GM12878 (cell line): ENCODE measurements around the gene CST6. TPM values are rescaled to one million over a fixed set of nuclear protein-coding genes. Genes with fewer than 3 reads are reported as not detected.

Source experiments
- ATAC-seq: fragments of 200-7000 bp; cut with Tn5 transposase; 3 replicates; pipeline ENCODE4 v1.9.1; 2020; ENCODE audit warnings: mild to moderate bottlenecking, moderate library complexity
- BruUV-seq: library from RNA; stranded (reverse); fragments of 400-500 nt; replicated peaks from 2 replicates; lab custom pipeline; 2021; lab: Mats Ljungman, UMichigan
- CTCF ChIA-PET: fragments of 300-600 bp; sonication (Branson Sonifier 250); formaldehyde crosslinking; extraction: SDS; loops from one replicate; lab custom pipeline; 2021; ENCODE audit warnings: inconsistent platforms; lab: Yijun Ruan, JAX
- POLR2A ChIA-PET: fragments of 350-600 bp; formaldehyde crosslinking; extraction: SDS; loops from one replicate; lab custom pipeline; 2021; ENCODE audit warnings: inconsistent platforms; lab: Charles Lee
- RAD21 ChIA-PET: fragments of 300-600 bp; sonication (Branson Sonifier 250); formaldehyde crosslinking; loops from one replicate; lab custom pipeline; 2023; ENCODE audit warnings: antibody characterized with exemption; ENCODE audit not compliant: unreplicated experiment; lab: Charles Lee
- SMC1A ChIA-PET: fragments of 300-600 bp; sonication (Branson Sonifier 250); formaldehyde crosslinking; loops from one replicate; lab custom pipeline; 2023; ENCODE audit not compliant: unreplicated experiment, uncharacterized antibody; lab: Charles Lee
- DNase-seq: peaks from one replicate; pipeline ENCODE4 v3.0.0-alpha.2; 2011; ENCODE audit warnings: low read depth, low spot score
- FAIRE-seq: peaks from 3 replicates; lab custom pipeline; 2011; peaks lifted over from hg19 to GRCh38; lab: Jason Lieb, UNC
- H2AFZ ChIP-seq: 2 replicates; pipeline ENCODE4 v1.6.0; 2011; ENCODE audit warnings: low read depth, low read length, control low read depth; ENCODE audit not compliant: control insufficient read depth
- H3K27ac ChIP-seq: 2 replicates; pipeline ENCODE4 v1.5.1; 2011; ENCODE audit warnings: control low read depth; ENCODE audit not compliant: control insufficient read depth, insufficient read depth
- H3K27me3 ChIP-seq, 2 experiments: replicated peaks in 1 of 2; 2 replicates each; pipeline versions ENCODE4 v1.6.0 to v1.6.1; 2011; ENCODE audit warnings: low read length in 1 of 2; ENCODE audit not compliant: control insufficient read depth in 2 of 2, insufficient read depth in 2 of 2
- H3K36me3 ChIP-seq, 2 experiments: 2 replicates each; pipeline ENCODE4 v1.5.1; 2011; ENCODE audit warnings: low read length in 1 of 2; ENCODE audit not compliant: control insufficient read depth in 2 of 2, insufficient read depth in 2 of 2
- H3K4me1 ChIP-seq: 2 replicates; pipeline ENCODE4 v1.6.1; 2011; ENCODE audit warnings: mild to moderate bottlenecking, low read length, moderate library complexity, mixed read lengths; ENCODE audit not compliant: control insufficient read depth, insufficient read depth
- H3K4me2 ChIP-seq: 2 replicates; pipeline ENCODE4 v1.6.0; 2011; ENCODE audit warnings: control low read depth; ENCODE audit not compliant: control insufficient read depth, insufficient read depth
- H3K4me3 ChIP-seq: fragments of 200-600 bp; sonication (generic); 2 replicates; pipeline ENCODE4 v1.5.1; 2016
- H3K79me2 ChIP-seq: 2 replicates; pipeline ENCODE4 v1.6.0; 2011; ENCODE audit warnings: low read length; ENCODE audit not compliant: control insufficient read depth, insufficient read depth
- H3K9ac ChIP-seq: 2 replicates; pipeline ENCODE4 v1.8.0; 2011; ENCODE audit warnings: low read length, control low read depth, mixed read lengths; ENCODE audit not compliant: control insufficient read depth, insufficient read depth
- H3K9me3 ChIP-seq: replicated peaks from 3 replicates; pipeline ENCODE4 v1.5.1; 2011; ENCODE audit warnings: mild to moderate bottlenecking, low read length; ENCODE audit not compliant: control insufficient read depth, insufficient read depth
- H4K20me1 ChIP-seq: 2 replicates; pipeline ENCODE4 v1.6.0; 2011; ENCODE audit not compliant: control insufficient read depth, insufficient read depth
- BCL11A ChIP-seq: IDR thresholded peaks from 2 replicates; pipeline ENCODE4 v1.6.1; 2011; ENCODE audit warnings: low read depth, low read length
- BMI1 ChIP-seq: fragments of 450-650 bp; IDR thresholded peaks from 2 replicates; pipeline ENCODE4 v1.6.1; 2016; ENCODE audit warnings: mild to moderate bottlenecking, moderate library complexity, borderline replicate concordance
- GABPA ChIP-seq: IDR thresholded peaks from 2 replicates; pipeline ENCODE4 v1.6.1; 2014; ENCODE audit warnings: antibody characterized with exemption, low read depth, mild to moderate bottlenecking, inconsistent platforms
- IKZF1 ChIP-seq: fragments of 450-650 bp; conservative IDR thresholded peaks from 2 replicates; pipeline ENCODE4 v1.6.1; 2017; ENCODE audit warnings: antibody characterized with exemption, mild to moderate bottlenecking
- NRF1 ChIP-seq: conservative IDR thresholded peaks from 2 replicates; pipeline ENCODE4 v1.6.1; 2011; ENCODE audit warnings: mild to moderate bottlenecking, low read depth, low read length, improper control_type of control experiment
- RAD21 ChIP-seq: IDR thresholded peaks from 2 replicates; pipeline ENCODE4 v1.6.1; 2011; ENCODE audit warnings: mild to moderate bottlenecking, low read depth, low read length, moderate library complexity; ENCODE audit not compliant: insufficient read depth
- RBBP5 ChIP-seq: fragments of 200-600 bp; sonication (generic); conservative IDR thresholded peaks from 2 replicates; pipeline ENCODE4 v1.6.1; 2016
- SIX5 ChIP-seq: IDR thresholded peaks from 2 replicates; pipeline ENCODE4 v1.6.1; 2011; ENCODE audit warnings: mild to moderate bottlenecking, low read depth, low read length, moderate library complexity; ENCODE audit not compliant: severe bottlenecking
- SMAD1 ChIP-seq: fragments of 450-650 bp; IDR thresholded peaks from 2 replicates; pipeline ENCODE4 v1.6.1; 2018; ENCODE audit warnings: mild to moderate bottlenecking, low read depth; ENCODE audit not compliant: partially characterized antibody
- TCF12 ChIP-seq: IDR thresholded peaks from 2 replicates; pipeline ENCODE4 v1.6.1; 2011; ENCODE audit warnings: low read depth, mild to moderate bottlenecking, low read length
- YBX1 ChIP-seq: fragments of 450-650 bp; IDR thresholded peaks from 2 replicates; pipeline ENCODE4 v1.6.1; 2016; ENCODE audit warnings: antibody characterized with exemption
- ZNF384 ChIP-seq: IDR thresholded peaks from 2 replicates; pipeline ENCODE4 v1.6.1; 2012; ENCODE audit warnings: low read depth, mild to moderate bottlenecking, low read length, improper control_type of control experiment, borderline replicate concordance
- WGBS: methylation state at CpG from one replicate; pipeline ENCODE4 v1.1.6; 2016; ENCODE audit warnings: low lambda C conversion rate; ENCODE audit not compliant: insufficient replicate concordance, insufficient coverage; ENCODE audit errors: missing lambda C conversion rate; 5-methylcytosine and 5-hydroxymethylcytosine counted together
- in situ Hi-C: fragments of 300-500 bp; cut with MboI; formaldehyde crosslinking; loops from 9 replicates; pipeline ENCODE4 v1.14.3; 2018; ENCODE audit warnings: mixed read lengths
- intact Hi-C: fragments of 100-400 bp; cut with micrococcal nuclease; formaldehyde crosslinking; loops from one replicate; pipeline ENCODE4 v1.14.2; 2022; ENCODE audit not compliant: unreplicated experiment
- polyA plus RNA-seq, 11 experiments: library from polyadenylated mRNA; depleted of rRNA in 4 of 11; unstranded in 6 of 11; stranded (reverse) in 5 of 11; fragments of >200 nt; fragmentation: Nextera tagmentation in 4 of 11; fragmentation: Illumina TruSeq in 1 of 11; extraction: Ambion mirVana in 4 of 11; extraction: Trizol in 1 of 11; gene quantifications; 1 replicate in 1 of 11; 2 replicates in 10 of 11; pipeline versions ENCODE4 v1.2.1 to v1.2.3, GENCODE V29; 2011 to 2016; ENCODE audit warnings: inconsistent platforms in 2 of 11, missing spikeins in 2 of 11, low read depth in 1 of 11
- total RNA-seq, 4 experiments: library from RNA; depleted of rRNA in 3 of 4; stranded (reverse); fragments of >200 nt in 3 of 4; fragmentation: Illumina TruSeq in 1 of 4; extraction: Trizol in 1 of 4; gene quantifications; 2 replicates each; pipeline versions ENCODE4 v1.2.1 to v1.2.3, GENCODE V29; 2013 to 2021
- TF ChIP-seq, protein P1 (sequence below): fragments of 450-650 bp; IDR thresholded peaks from 2 replicates; pipeline ENCODE4 v1.6.1; 2016; ENCODE audit warnings: mild to moderate bottlenecking
- TF ChIP-seq, protein P2 (sequence below), 3 experiments: IDR thresholded peaks in 2 of 3; conservative IDR thresholded peaks in 1 of 3; 2 replicates each; pipeline ENCODE4 v1.5.1; 2011; ENCODE audit warnings: low read depth in 3 of 3, low read length in 3 of 3, mild to moderate bottlenecking in 3 of 3, control low read depth in 2 of 3, moderate library complexity in 2 of 3, inconsistent platforms in 1 of 3, mixed read lengths in 1 of 3; ENCODE audit not compliant: control insufficient read depth in 2 of 3, insufficient read depth in 1 of 3; ENCODE audit errors: extremely low read depth in 1 of 3
- TF ChIP-seq, protein P3 (sequence below): fragments of 150-350 bp; IDR thresholded peaks from 2 replicates; pipeline ENCODE4 v1.6.1; 2014; ENCODE audit warnings: mild to moderate bottlenecking, low read depth, low read length
- TF ChIP-seq, protein P4 (sequence below): IDR thresholded peaks from 2 replicates; pipeline ENCODE4 v1.6.1; 2011; ENCODE audit warnings: borderline replicate concordance, low read depth, mild to moderate bottlenecking, moderate library complexity, mixed read lengths, low read length; ENCODE audit not compliant: insufficient read depth; ENCODE audit errors: extremely low read length

The CST6 gene
- total and polyA plus RNA-seq, 10 of the 15 experiments (the other 5 are each of a cell fraction or from before 2014, with no cell fraction given), result not detected

DNA sequence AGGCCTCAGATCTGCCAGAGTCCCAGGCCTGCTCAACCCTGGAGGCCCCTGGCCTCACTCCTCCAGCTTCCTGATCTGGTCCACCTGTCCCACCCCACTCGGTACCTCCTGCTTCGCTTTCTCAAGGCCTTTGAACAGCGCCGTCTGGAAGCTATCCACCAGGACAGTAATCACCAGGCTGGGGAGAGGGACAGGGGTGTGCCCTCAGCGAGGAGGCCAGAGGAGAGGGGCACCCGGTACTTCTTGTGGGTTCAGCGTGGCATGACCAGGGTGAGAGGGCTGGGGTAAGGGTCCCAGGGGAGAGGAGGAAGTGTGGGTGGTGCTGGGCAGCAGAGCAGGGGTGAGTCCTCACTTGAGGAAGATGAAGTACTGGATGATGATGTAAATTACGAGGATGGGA lies 8.4 kb downstream of the CST6 start:
- DNase-seq (no peak), ATAC-seq (no peak), FAIRE-seq (no peak)
- Histone ChIP-seq H3K9ac (no peak overlapping the region), H3K27ac (no peak overlapping the region), H3K4me1 (no peaks in the 10 kb centered on the region), H3K36me3 (no peaks in the 10 kb centered on the region), H2AFZ (no peak overlapping the region), H3K4me2 (no peak overlapping the region), H3K79me2 (no peaks in the 10 kb centered on the region), H4K20me1 (no peaks in the 10 kb centered on the region), H3K27me3 (0 out of 4 replicates have a peak, but pooled peaks cover 0 to 3% of the 10 kb centered on the region in 2 experiments), H3K4me3 (no peak overlapping the region), H3K9me3 (no peaks in the 10 kb centered on the region)
- ChIA-PET RAD21 (no interaction called here), SMC1A (no interaction called here), POLR2A (no interaction called here), CTCF (interaction anchor here (1.1 to 2.2 kb wide), 3 partner anchors 25 to 115 kb away, joined by 4 to 5 read pairs (median 4); no protein-coding TSS in a partner anchor)
- intact Hi-C loops (no loop called here), in situ Hi-C loops (no loop called here)
- 43% methylated on average over 8 of the region's 8 CpGs for WGBS
- no TSS peak for BruUV-seq
- TF ChIP-seq IKZF1 (no peak), RBBP5 (no peak), SMAD1 (no peak), RAD21 (no peak), TCF12 (no peak), NRF1 (no peak), YBX1 (no peak), SIX5 (no peak), BMI1 (no peak), GABPA (no peak), ZNF384 (no peak), BCL11A (no peak)
- TF ChIP-seq, protein P1, sequence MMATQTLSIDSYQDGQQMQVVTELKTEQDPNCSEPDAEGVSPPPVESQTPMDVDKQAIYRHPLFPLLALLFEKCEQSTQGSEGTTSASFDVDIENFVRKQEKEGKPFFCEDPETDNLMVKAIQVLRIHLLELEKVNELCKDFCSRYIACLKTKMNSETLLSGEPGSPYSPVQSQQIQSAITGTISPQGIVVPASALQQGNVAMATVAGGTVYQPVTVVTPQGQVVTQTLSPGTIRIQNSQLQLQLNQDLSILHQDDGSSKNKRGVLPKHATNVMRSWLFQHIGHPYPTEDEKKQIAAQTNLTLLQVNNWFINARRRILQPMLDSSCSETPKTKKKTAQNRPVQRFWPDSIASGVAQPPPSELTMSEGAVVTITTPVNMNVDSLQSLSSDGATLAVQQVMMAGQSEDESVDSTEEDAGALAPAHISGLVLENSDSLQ, result no peak
- TF ChIP-seq, protein P2, sequence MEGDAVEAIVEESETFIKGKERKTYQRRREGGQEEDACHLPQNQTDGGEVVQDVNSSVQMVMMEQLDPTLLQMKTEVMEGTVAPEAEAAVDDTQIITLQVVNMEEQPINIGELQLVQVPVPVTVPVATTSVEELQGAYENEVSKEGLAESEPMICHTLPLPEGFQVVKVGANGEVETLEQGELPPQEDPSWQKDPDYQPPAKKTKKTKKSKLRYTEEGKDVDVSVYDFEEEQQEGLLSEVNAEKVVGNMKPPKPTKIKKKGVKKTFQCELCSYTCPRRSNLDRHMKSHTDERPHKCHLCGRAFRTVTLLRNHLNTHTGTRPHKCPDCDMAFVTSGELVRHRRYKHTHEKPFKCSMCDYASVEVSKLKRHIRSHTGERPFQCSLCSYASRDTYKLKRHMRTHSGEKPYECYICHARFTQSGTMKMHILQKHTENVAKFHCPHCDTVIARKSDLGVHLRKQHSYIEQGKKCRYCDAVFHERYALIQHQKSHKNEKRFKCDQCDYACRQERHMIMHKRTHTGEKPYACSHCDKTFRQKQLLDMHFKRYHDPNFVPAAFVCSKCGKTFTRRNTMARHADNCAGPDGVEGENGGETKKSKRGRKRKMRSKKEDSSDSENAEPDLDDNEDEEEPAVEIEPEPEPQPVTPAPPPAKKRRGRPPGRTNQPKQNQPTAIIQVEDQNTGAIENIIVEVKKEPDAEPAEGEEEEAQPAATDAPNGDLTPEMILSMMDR (IDR thresholded peaks at IDR 0.05 in 2 of 3, conservative IDR thresholded peaks at IDR 0.05 in 1 of 3; ENCODE audit: control insufficient read depth in 2 of 3, extremely low read depth in 1 of 3, insufficient read depth in 1 of 3, low read depth in 3 of 3, low read length in 3 of 3), result no peak
- TF ChIP-seq, protein P3, sequence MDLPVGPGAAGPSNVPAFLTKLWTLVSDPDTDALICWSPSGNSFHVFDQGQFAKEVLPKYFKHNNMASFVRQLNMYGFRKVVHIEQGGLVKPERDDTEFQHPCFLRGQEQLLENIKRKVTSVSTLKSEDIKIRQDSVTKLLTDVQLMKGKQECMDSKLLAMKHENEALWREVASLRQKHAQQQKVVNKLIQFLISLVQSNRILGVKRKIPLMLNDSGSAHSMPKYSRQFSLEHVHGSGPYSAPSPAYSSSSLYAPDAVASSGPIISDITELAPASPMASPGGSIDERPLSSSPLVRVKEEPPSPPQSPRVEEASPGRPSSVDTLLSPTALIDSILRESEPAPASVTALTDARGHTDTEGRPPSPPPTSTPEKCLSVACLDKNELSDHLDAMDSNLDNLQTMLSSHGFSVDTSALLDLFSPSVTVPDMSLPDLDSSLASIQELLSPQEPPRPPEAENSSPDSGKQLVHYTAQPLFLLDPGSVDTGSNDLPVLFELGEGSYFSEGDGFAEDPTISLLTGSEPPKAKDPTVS, result no peak
- TF ChIP-seq, protein P4, sequence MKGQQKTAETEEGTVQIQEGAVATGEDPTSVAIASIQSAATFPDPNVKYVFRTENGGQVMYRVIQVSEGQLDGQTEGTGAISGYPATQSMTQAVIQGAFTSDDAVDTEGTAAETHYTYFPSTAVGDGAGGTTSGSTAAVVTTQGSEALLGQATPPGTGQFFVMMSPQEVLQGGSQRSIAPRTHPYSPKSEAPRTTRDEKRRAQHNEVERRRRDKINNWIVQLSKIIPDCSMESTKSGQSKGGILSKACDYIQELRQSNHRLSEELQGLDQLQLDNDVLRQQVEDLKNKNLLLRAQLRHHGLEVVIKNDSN, result no peak
